Measurements from ENCODE around the gene LYRM1. TPM values are rescaled to one million over a fixed set of nuclear protein-coding genes. Genes with fewer than 3 reads are reported as not detected.

The LYRM1 gene
- polyA plus RNA-seq, 1 donor from 2014 or later, result 125 TPM

DNA sequence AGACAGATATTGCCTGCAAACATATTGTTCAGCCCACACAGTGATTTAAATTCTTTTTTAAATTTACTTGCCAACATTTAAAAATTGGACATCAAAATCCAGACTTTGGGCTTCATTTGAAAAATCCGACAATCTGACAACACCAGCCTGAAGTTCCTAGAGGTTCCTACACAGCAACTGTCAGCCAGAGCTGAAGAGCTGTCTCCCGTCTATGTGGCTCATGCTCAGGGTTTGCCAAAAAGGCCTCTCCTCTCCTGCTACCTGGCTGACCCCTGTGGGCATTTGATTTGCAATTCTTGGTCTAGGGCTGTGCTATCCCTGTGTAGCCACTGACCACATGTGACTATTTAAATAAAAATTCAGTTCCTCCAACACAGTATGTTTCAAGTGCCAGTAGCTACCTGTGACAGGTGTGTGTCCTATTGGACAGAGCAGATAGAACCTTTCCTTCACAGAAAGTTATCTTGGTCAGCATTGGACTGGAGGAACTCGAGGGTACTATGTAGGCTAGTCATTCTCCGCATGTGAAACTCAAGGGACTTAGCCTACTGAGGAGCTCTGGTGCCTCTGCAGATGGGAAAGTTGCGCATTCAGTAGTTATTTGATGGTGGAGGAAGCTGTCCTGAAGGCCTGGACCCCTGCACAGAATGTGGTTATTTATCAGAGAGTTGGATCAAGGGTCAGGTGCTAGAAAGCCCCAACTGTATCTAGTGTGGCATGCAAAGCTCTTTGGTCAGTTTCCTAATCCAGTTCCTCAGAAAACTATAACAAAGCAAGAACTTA, 2.7 kb downstream of the LYRM1 start:
- Histone ChIP-seq H3K36me3 (ENCODE audit: insufficient read depth, low read length) (no peaks in the 10 kb centered on the region), H3K27me3 (ENCODE audit: insufficient read depth, low read depth, low read length) (no peaks in the 10 kb centered on the region), H3F3A (ENCODE audit: insufficient read depth, low read length, poor library complexity, severe bottlenecking) (no peaks in the 10 kb centered on the region), H4K20me1 (ENCODE audit: insufficient read depth) (no peaks in the 10 kb centered on the region), H2AFZ (ENCODE audit: low read depth, low read length) (no peak overlapping the region), H3K9me3 (ENCODE audit: low read length) (no peaks in the 10 kb centered on the region), H3K9me2 (ENCODE audit: insufficient read depth, low read length) (no peaks in the 10 kb centered on the region), H3K4me3 (ENCODE audit: low read length) (no peak overlapping the region), H3K9ac (ENCODE audit: low read length) (no peak overlapping the region), H3K27ac (ENCODE audit: low read length) (no peak overlapping the region), H3K4me2 (ENCODE audit: low read length) (no peak overlapping the region), H3K79me2 (replicated peaks; ENCODE audit: insufficient read depth, low read length) (peaks cover 36% of the 10 kb centered on the region)
- TF ChIP-seq EZH2 (IDR thresholded peaks at IDR 0.05; ENCODE audit: borderline replicate concordance, insufficient read depth, low read length, poor library complexity, severe bottlenecking), result no peak
- no peak for TF ChIP-seq TAF1 (IDR thresholded peaks at IDR 0.05; ENCODE audit: low read depth)
- no peak for TF ChIP-seq RAD21 (conservative IDR thresholded peaks at IDR 0.05)
- no peak for TF ChIP-seq EP300 (conservative IDR thresholded peaks at IDR 0.05; ENCODE audit: poor library complexity, severe bottlenecking)
- no peak for TF ChIP-seq POLR2AphosphoS5 (IDR thresholded peaks at IDR 0.05)
- TF ChIP-seq MXI1 (conservative IDR thresholded peaks at IDR 0.05; ENCODE audit: poor library complexity, severe bottlenecking), result no peak
- no peak for TF ChIP-seq CTCF (IDR thresholded peaks at IDR 0.05; ENCODE audit: poor library complexity, severe bottlenecking)
- TF ChIP-seq REST (IDR thresholded peaks at IDR 0.05; ENCODE audit: borderline replicate concordance), result no peak
- no peak for TF ChIP-seq SMC3 (conservative IDR thresholded peaks at IDR 0.05; ENCODE audit: poor library complexity)

DNA sequence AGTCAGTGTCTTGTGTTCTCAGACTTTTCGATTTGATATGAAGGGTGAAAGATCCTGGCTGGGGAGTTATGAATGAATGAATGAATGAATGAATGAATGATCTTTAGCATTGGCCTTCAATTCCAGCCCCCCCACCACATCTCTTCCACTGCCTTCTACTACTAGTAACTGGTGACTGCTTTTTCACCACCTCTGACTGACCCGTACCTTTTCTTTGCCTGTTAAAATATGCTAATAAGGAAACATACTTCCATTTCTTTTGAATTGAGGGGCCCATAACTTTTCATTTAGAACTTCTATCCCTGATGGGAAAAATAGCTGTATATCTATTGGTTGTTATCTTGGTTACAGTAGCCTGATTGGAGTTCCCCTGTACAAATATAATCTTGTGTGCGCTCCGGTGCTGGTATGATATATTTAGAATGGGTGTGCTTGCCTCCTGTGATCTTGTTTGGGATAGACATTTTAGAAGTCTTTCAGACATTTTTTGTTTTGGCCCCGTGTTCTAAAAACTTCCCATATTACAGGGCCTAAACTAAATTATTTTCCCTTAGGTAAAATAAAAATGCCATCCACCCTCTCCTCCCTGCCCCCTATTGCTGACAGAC, 3.4 kb downstream of the LYRM1 start:
- no peaks in the 10 kb centered on the region for H3F3A ChIP-seq (ENCODE audit: insufficient read depth, low read length, poor library complexity, severe bottlenecking)
- no peaks in the 10 kb centered on the region for H4K20me1 ChIP-seq (ENCODE audit: insufficient read depth)
- H3K4me2 ChIP-seq (ENCODE audit: low read length), result no peak overlapping the region
- no peak overlapping the region for H3K4me3 ChIP-seq (ENCODE audit: low read length)
- no peaks in the 10 kb centered on the region for H3K27me3 ChIP-seq (ENCODE audit: insufficient read depth, low read depth, low read length)
- no peak for TF ChIP-seq EP300 (conservative IDR thresholded peaks at IDR 0.05; ENCODE audit: poor library complexity, severe bottlenecking)
- TF ChIP-seq MXI1 (conservative IDR thresholded peaks at IDR 0.05; ENCODE audit: poor library complexity, severe bottlenecking), result no peak
- no peak for TF ChIP-seq REST (IDR thresholded peaks at IDR 0.05; ENCODE audit: borderline replicate concordance)
- TF ChIP-seq RAD21 (conservative IDR thresholded peaks at IDR 0.05), result no peak
- TF ChIP-seq EZH2 (IDR thresholded peaks at IDR 0.05; ENCODE audit: borderline replicate concordance, insufficient read depth, low read length, poor library complexity, severe bottlenecking), result no peak
- TF ChIP-seq CTCF (IDR thresholded peaks at IDR 0.05; ENCODE audit: poor library complexity, severe bottlenecking), result no peak
- no peak for TF ChIP-seq SMC3 (conservative IDR thresholded peaks at IDR 0.05; ENCODE audit: poor library complexity)
- TF ChIP-seq POLR2AphosphoS5 (IDR thresholded peaks at IDR 0.05), result no peak
- TF ChIP-seq TAF1 (IDR thresholded peaks at IDR 0.05; ENCODE audit: low read depth), result no peak
- H3K9me3 ChIP-seq (ENCODE audit: low read length), result no peaks in the 10 kb centered on the region
- H3K79me2 ChIP-seq (replicated peaks; ENCODE audit: insufficient read depth, low read length), result peaks cover 29% of the 10 kb centered on the region
- H3K9me2 ChIP-seq (ENCODE audit: insufficient read depth, low read length), result no peaks in the 10 kb centered on the region
- H3K36me3 ChIP-seq (ENCODE audit: insufficient read depth, low read length), result no peaks in the 10 kb centered on the region
- H2AFZ ChIP-seq (ENCODE audit: low read depth, low read length), result no peak overlapping the region
- no peak overlapping the region for H3K27ac ChIP-seq (ENCODE audit: low read length)
- H3K9ac ChIP-seq (ENCODE audit: low read length), result no peak overlapping the region

Measured in neural cell (in vitro differentiated cells).